CD4-positive, alpha-beta T cell treated with Interleukin-12 subunit alpha and Interleukin-12 subunit beta, for 1 hour (primary cell): ENCODE data around the gene GCSH.

ENCODE experiments used
- DNase-seq: peaks from one replicate; pipeline ENCODE4 v3.0.0-alpha.2; 2020

GCSH gene

GRCh38 chr16:81101702-81102101 lies 5.5 kb upstream of the GCSH start:
- no peak for DNase-seq

GRCh38 chr16:81099958-81100357 lies 3.8 kb upstream of the GCSH start:
- DNase-seq: no peak

GRCh38 chr16:81097230-81097629 lies 1.0 kb upstream of the GCSH start:
- DNase-seq: no peak

DNA sequence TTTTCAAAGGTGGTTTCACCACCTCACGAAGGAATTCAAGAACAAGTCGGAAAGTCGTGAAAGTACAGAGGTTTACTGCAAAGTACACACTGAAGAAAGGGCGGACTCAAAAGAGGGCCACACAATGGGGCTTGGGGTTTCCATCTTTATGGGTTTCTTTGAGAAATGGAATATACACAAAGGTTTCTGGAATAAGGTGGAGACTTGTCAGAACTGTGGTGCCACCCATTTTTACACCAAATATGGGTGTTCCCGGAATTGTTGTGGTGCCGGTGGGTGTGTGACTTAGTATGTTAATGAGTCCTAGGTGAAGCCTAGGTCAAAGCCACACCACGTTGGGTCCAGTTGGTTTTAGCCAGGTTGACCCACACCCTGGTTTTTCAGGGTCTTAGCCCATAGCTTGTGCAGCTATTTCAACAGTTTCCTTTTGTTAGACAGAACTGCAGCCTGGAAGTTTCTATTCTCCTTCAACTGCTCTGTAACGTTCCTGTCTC lies 567 bp upstream of the GCSH start:
- no peak for DNase-seq

- no peak for DNase-seq
Observed at GRCh38 chr16:81095653-81095952, 592 bp downstream of the GCSH start.

- no peak for DNase-seq
Observed at GRCh38 chr16:81094771-81095251, 1.4 kb downstream of the GCSH start.

GRCh38 chr16:81088836-81089235 lies 7.4 kb downstream of the GCSH start:
- DNase-seq: no peak

- no peak for DNase-seq
Observed at GRCh38 chr16:81081014-81081413, 15.2 kb downstream of the GCSH start.

GRCh38 chr16:81080233-81080632 lies 16.0 kb downstream of the GCSH start:
- no peak for DNase-seq

- peak; percentile 95 for DNase-seq
Observed at GRCh38 chr16:81077076-81077940, 18.9 kb downstream of the GCSH start, which contains the start of gene C16orf46. Gene C16orf46 (minus strand): TSS chr16:81077238. CDS start chr16:81063955, 13,283 bp downstream.

DNA sequence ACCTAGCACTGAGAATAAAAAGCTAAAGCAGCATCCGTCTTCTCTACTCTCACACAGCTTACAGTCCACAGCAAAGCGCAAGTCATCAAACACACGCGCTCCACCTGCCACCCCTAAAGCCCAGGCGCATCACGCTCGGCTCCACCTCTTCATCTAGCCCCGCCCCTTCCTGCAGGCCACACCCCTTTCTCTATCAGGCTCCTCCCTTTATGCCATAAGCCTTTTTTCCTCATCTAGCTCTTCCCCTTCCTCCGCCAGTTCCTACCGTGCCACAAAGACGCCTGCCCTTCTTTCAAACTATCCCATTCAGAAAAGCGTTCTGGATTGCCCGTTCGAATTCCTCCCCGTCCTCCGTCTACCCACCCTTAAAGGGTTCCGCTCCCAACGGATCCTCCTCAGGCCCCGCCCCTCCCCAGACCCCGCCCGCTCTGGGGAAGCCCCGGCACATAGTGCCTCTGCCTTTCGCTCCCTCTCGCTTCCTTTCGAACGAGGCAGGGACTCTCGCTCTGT lies 19.6 kb downstream of the GCSH start:
- DNase-seq: peak; percentile 94

GRCh38 chr16:81073560-81074330 lies 22.4 kb downstream of the GCSH start:
- DNase-seq: no peak

DNA sequence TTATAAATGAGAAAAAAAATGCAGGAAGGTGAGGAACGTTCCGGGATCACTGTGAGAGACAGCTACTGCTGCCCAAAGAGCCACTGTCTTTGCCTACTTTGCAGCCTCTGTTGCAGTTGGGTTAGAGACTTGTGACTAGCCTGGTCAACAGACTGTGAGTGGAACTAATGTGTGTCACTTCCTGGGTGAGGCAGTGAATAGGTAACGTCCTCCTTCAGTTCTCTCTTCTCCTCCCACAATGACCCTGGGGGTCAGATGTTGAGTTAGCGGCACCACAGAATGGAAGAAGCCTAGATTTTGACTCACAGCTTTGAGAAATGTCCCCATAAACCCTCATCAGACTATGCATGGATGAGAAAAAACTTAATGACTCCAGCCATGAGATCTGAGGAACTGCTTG lies 24.4 kb downstream of the GCSH start:
- DNase-seq: no peak

DNA sequence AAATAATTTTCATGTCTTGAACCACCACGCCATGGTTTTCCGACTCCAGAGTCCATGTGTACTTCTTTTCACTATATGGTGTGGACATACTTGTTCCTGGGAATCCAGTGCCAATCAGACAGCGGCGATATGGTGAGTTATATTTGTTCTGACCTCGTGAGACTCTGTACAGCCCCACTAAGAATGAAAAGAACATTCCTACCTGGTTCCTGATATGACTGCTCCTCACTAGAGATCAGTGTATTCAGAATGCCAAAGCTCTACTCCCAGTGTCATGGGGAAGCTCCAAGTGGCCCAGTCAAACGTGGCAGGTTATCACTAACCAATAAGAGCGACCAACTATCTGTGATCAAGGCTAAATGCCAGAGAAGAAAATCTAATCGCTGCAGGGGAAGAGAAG lies 25.2 kb downstream of the GCSH start:
- DNase-seq: no peak

GRCh38 chr16:81069063-81069462 lies 27.1 kb downstream of the GCSH start:
- DNase-seq: no peak

GRCh38 chr16:81067166-81067565 lies 29.0 kb downstream of the GCSH start:
- DNase-seq: no peak

DNA sequence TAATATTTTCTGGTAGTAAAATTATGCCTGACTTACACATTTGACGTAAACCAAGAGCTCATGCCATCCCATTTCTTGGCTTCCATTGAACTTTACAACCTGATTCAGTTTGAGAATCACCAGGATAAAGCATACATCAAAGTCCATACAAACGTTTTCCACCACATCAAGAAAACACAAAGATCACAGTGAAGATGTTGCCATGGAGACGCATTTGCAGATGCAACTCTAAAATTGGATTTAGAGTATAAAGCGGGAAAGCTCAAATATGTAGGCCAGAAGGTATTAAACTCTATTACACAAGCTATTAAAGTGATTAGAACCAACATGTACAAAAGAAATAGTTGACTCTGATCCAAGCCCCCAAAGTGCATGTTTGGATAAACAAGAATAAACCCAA lies 29.5 kb downstream of the GCSH start:
- no peak for DNase-seq

DNA sequence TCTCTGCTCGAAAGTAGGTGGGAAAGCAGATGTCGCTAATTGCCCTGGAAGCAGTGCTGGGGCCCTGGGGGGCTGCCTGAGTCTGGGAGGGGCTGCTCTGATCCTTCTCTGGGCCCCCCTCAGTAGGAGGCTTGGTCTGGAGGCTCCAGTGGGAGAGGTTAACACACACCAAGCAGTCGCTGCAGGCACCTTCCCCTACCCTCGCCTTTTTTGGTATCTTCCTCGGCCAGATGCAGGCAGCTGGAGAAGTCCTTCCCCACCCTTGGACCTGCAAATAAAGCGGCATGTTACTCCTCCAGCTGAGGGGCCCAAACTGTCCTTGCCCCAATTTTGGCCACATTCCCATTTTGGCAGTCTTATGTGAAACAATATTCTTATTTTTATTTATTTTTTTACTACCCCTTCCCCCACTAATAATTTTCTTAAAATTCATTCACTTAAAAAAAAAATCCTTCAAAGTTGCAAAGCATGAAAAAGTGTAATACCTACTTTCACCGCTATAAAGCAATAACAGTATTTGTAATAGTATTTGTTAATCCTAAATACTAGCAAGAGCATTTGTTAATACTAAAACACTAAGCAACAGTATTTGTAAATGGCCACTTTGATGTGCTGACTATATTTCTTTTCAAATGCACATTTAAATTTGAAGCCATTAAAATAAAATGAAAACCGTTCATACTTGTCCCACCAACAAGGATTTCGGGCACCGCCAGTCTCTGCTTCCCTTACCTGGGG lies 34.2 kb downstream of the GCSH start:
- no peak for DNase-seq

- DNase-seq: no peak
Observed at GRCh38 chr16:81061307-81061640, 34.9 kb downstream of the GCSH start.

DNA sequence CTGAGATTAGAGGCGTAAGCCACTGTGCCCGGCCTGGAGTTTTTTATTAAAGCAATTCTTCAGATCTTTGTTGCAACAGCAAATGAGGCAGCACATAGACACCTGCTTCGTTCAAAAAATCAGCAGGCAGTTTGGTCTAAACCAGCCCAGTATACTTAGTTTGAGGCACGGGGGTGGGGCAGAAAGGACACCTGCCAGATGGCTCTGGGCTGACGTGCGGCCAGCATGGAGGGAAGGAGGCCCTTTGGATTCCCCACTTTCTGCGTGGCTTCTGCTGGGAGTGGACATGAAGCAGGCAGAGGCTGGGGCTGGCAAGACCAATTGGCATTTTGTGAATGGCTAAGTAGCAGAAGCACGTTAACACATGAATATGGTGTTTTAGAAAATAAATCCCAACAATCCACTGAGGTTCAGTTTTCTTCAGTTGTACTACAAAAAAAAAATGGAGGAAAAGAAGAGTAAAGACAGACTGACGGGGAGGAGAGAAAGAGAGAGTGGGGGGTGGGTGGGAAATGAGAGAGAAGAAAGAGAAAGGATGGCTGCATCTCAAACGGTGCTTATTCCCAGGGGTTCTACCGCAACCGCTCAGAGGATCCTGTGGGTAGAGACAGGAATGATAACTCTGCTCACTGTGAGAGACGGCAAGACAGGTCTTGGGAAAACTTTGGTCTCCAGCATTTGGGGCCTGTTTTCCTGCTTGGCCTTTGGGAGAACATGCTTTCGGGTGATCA lies 35.5 kb downstream of the GCSH start:
- DNase-seq: no peak

- DNase-seq: no peak
Observed at GRCh38 chr16:81053761-81054160, 42.4 kb downstream of the GCSH start.

DNA sequence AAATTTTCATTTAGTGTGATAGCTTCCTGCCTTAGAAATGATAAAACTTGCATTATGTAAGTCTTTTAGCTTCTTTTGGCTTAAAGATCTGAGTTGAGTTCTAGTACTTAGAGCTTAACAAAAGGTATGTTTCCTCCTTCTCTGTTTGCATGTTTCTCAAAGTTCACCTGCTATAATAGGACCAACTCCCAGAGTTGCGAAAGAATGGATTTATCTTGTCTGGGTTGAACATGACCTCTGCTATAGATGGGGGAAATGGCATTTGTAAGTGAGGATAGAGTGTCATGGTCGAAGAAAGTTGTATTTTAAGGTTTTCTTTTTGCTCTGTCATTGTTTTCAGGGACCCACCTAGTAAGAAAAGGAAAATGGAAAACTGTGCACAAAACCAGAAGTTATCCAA lies 53.4 kb downstream of the GCSH start:
- DNase-seq: no peak

GRCh38 chr16:81041696-81042095 lies 54.5 kb downstream of the GCSH start:
- DNase-seq: no peak
